GM11168 (cell line): Measurements from ENCODE around the gene SLC35E3.
"Not testable (repeated sequence)": the region's sequence is repeated elsewhere in the genome, so short reads cannot be mapped to it uniquely, and the experiment has no call there.

Experiments used
- in situ Hi-C: fragments of 300-500 bp; cut with MboI; formaldehyde crosslinking; loops from one replicate; pipeline ENCODE4 v1.12.0; 2022; ENCODE audit warnings: low sequenced_read_pairs; ENCODE audit not compliant: unreplicated experiment

The SLC35E3 gene

DNA sequence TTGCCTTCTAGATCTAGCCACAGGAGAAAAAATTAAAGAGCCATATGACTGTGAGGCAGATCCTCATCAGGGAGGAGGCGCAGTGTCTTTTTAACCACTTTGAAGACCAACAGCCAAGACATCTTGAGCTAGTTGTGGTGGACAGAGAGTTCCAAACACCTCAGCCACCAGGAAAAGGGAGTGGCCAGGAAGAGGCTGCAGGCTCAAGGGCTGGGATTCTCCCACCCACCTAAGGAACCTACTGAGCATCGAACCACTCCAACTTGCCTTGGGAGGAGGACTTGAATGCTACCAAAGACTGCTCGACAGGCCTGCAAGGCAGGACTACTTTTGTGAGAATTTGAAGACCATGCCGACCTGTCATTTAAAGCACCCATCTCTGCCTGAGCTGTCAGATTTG lies 47.5 kb downstream of the SLC35E3 start:
- in situ Hi-C loops: no loop called here

DNA sequence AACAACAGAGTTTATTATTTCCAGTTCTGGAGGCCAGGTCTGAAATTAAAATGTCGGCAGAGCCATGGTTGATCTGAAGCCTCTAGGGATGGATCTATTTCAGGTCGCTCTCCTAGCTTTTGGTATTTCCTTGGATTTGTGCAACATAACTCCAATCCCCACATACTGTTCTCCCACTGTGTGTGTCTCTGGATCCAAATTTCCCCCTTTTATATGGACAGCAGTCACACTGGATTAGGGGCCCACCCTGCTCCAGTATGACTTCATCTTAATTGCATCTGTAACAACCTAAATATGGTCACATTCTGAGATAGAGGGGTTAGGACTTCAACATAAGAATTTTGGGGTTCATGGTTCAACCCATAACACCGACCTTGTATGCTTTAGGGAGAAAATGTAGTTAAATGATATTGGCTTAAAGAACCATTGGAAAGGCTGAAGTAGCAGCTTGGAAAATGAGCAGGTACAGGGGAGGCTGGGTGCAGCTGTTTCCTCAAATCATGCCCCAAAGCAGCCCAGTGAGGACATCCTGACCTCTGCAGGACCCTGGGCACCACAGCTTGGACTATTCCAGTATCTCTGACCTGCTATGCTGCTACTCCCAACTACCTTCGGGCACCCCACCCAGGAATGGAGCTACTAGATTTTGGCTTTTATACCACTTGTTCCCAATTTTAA lies 48.1 kb downstream of the SLC35E3 start:
- in situ Hi-C loops: no loop called here

DNA sequence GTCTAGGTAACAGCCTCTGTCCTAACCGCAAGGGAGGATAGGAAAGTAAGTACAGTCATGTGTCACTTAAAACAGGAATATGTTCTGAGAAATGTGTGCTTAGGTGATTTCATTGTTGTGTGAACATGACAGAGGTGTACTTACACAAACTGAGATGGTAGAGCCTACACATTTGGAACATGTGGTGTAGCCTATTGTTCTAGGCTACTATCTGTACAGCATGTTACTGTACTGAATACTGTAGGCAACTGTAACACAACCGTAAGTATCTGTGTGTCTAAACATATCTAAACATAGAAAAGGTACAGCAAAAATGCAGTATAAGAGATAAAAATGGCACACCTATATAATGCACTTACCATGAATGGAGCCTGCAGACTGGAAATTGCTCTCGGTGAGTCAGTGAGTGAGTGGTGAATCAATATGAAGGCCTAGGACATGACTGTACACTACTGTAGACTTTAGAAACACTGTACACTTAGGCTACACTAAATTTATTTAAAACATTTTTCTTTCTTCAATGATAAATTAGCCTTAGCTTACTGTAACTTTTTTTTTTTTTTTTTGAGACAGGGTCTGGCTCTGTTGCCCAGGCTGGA lies 48.8 kb downstream of the SLC35E3 start:
- in situ Hi-C loops: no loop called here

- in situ Hi-C loops: no loop called here
Observed at GRCh38 chr12:68796399-68796798, 50.4 kb downstream of the SLC35E3 start.

GRCh38 chr12:68798882-68799234 lies 52.9 kb downstream of the SLC35E3 start:
- in situ Hi-C loops: no loop called here

DNA sequence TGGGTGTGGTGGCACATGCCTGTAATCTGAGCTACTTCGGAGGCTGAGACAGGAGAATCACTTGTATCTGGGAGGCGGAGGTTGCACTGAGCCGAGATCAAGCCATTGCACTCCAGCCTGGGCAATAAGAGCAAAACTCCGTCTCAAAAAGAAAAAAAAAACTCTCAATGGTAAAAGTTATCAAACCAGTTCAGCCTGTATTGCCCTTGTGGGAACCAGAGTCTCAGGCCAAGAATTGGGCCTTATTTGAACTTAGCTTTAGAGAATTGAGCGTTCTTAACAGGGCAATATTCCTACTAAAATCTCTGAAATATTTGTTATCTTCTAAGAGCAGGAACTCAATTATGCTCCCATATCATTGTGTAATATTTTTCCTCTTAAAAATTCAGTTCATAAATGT lies 54.3 kb downstream of the SLC35E3 start:
- in situ Hi-C loops: no loop called here

GRCh38 chr12:68801124-68801523 lies 55.1 kb downstream of the SLC35E3 start:
- in situ Hi-C loops: not testable (repeated sequence)

DNA sequence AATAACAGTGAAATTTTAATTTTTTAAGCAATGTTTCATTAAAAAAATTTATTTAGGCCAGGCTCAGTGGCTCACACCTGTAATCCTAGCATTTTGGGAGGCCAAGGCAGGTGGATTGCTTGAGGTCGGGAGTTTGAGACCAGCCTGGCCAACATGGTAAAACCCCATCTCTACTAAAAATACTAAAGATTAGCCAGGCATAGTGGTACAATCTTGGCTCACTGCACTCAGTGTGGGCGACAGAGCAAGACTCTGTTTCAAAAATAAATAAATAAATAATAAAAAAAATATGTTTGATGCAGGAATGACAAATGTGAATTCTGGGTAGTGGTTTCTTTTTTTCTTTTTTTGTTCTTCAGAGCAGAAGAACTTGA lies 56.4 kb downstream of the SLC35E3 start:
- in situ Hi-C loops: not testable (repeated sequence)

- in situ Hi-C loops: not testable (repeated sequence)
Observed at GRCh38 chr12:68802911-68803651, 57.1 kb downstream of the SLC35E3 start.

- in situ Hi-C loops: no loop called here
Observed at GRCh38 chr12:68803948-68804656, 58.1 kb downstream of the SLC35E3 start.

- in situ Hi-C loops: no loop called here
Observed at GRCh38 chr12:68804657-68805591, 58.9 kb downstream of the SLC35E3 start.

GRCh38 chr12:68805592-68806120 lies 59.7 kb downstream of the SLC35E3 start:
- in situ Hi-C loops: no loop called here

GRCh38 chr12:68806488-68807237 lies 60.7 kb downstream of the SLC35E3 start:
- in situ Hi-C loops: no loop called here

DNA sequence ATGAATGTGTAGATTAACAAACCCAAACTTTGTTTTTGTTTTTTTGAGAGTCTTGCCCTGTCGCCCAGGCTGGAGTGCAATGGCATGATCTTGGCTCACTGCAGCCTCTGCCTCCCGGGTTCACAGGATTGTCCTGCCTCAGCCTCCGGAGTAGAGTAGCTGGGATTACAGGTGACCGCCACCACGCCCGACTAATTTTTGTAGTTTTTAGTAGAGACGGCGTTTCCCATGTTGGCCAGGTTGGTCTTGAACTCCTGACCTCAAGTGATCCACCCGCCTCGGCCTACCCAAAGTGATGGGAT lies 61.2 kb downstream of the SLC35E3 start:
- in situ Hi-C loops: not testable (repeated sequence)

GRCh38 chr12:68807576-68808387 lies 61.8 kb downstream of the SLC35E3 start, which contains the start of gene MDM2:
Gene MDM2, plus strand, starts transcription at chr12:68808177. Its CDS starts 301 bp downstream, at chr12:68808478.
- in situ Hi-C loops: no loop called here

GRCh38 chr12:68808388-68809189 lies 62.6 kb downstream of the SLC35E3 start:
- in situ Hi-C loops: no loop called here

DNA sequence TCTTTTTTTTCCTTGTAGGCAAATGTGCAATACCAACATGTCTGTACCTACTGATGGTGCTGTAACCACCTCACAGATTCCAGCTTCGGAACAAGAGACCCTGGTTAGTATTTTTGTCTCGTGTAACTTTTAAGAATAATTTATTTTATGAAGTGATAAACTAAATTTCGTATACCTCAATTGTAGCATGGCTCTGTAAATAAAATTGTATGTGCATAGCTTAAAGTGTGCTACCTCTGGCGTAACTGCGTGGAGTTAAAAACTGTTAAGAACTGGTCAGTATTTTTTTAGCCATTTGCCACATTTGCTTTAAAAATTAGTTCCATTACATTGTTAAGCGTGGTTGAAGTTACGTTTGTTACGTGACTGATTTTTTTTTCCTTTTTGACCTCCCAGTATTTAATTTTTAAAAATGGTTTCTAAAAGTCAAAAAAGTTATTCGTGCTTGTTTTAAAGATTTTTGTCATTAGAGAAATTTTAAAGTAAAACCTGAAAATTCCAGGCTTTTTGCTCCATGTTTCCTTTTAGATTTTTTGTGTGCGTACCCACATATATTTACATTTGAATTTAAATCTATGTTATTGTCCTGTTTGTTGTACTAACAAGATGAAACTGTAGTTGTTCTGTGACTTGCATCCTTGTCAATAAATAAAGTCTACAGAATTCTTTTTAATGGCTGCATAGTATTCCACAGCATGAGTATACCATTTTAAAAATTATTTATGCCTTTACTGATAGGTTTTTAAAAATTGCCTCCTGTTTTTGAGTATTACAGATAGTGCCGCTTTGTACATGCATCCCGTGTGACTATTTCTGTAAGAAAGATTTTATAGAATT lies 63.4 kb downstream of the SLC35E3 start:
- in situ Hi-C loops: no loop called here
